MM.1S (cell line): ENCODE data around the gene DLGAP1.

Experiments
- DNase-seq: peaks from one replicate; pipeline ENCODE4 v3.0.0-alpha.2; 2015
- H2AFZ ChIP-seq: fragments of 300-600 bp; sonication (generic); 2 replicates; pipeline ENCODE4 v1.6.0; 2016; ENCODE audit warnings: antibody characterized with exemption, low read length
- H3F3A ChIP-seq: fragments of 300-600 bp; sonication (generic); 2 replicates; pipeline ENCODE4 v1.6.1; 2016; ENCODE audit warnings: mild to moderate bottlenecking, antibody characterized with exemption, low read length, moderate library complexity, mixed read lengths; ENCODE audit not compliant: insufficient read depth
- H3K27ac ChIP-seq: fragments of 300-600 bp; sonication (generic); 2 replicates; pipeline ENCODE4 v1.5.1; 2016; ENCODE audit warnings: mild to moderate bottlenecking, low read length
- H3K27me3 ChIP-seq: fragments of 300-600 bp; sonication (generic); replicated peaks from 2 replicates; pipeline ENCODE4 v1.6.0; 2016; ENCODE audit warnings: low read length; ENCODE audit not compliant: insufficient read depth
- H3K36me3 ChIP-seq: fragments of 300-600 bp; sonication (generic); replicated peaks from 2 replicates; pipeline ENCODE4 v1.6.1; 2016; ENCODE audit warnings: mild to moderate bottlenecking, low read length, mixed read lengths; ENCODE audit not compliant: insufficient read depth
- H3K4me1 ChIP-seq: fragments of 300-600 bp; sonication (generic); 2 replicates; pipeline ENCODE4 v1.6.1; 2016; ENCODE audit warnings: low read length, mixed read lengths
- H3K4me2 ChIP-seq: fragments of 300-600 bp; sonication (generic); 2 replicates; pipeline ENCODE4 v1.6.0; 2016; ENCODE audit warnings: low read depth, low read length
- H3K4me3 ChIP-seq: fragments of 300-600 bp; sonication (generic); 2 replicates; pipeline ENCODE4 v1.5.1; 2016; ENCODE audit warnings: low read length, mixed read lengths
- H3K79me2 ChIP-seq: fragments of 300-600 bp; sonication (generic); 2 replicates; pipeline ENCODE4 v1.6.1; 2016; ENCODE audit warnings: mixed run types, low read length, mixed read lengths
- H3K9ac ChIP-seq: fragments of 300-600 bp; sonication (generic); 2 replicates; pipeline ENCODE4 v1.6.1; 2016; ENCODE audit warnings: low read length, mixed read lengths
- H3K9me2 ChIP-seq: fragments of 300-600 bp; sonication (generic); replicated peaks from 2 replicates; pipeline ENCODE4 v1.6.1; 2016; ENCODE audit warnings: mild to moderate bottlenecking, low read length, mixed read lengths; ENCODE audit not compliant: insufficient read depth
- H3K9me3 ChIP-seq: fragments of 300-600 bp; sonication (generic); replicated peaks from 2 replicates; pipeline ENCODE4 v1.6.1; 2016; ENCODE audit warnings: mild to moderate bottlenecking, low read length, mixed read lengths; ENCODE audit not compliant: insufficient read depth
- H4K20me1 ChIP-seq: fragments of 300-600 bp; sonication (generic); 2 replicates; pipeline ENCODE4 v1.6.1; 2016; ENCODE audit warnings: mild to moderate bottlenecking, low read length, moderate library complexity, mixed read lengths; ENCODE audit not compliant: insufficient read depth
- EZH2 ChIP-seq: fragments of 300-600 bp; sonication (generic); optimal IDR thresholded peaks from 2 replicates; pipeline ENCODE3; 2017; ENCODE audit warnings: low read depth, mild to moderate bottlenecking, antibody characterized with exemption, low read length, mixed read lengths
- EZH2phosphoT487 ChIP-seq: fragments of 300-600 bp; sonication (generic); IDR thresholded peaks from 2 replicates; pipeline ENCODE4 v1.6.1; 2018; ENCODE audit warnings: antibody characterized with exemption, low read length
- TF ChIP-seq, protein P1 (sequence below): fragments of 300-600 bp; sonication (generic); IDR thresholded peaks from 2 replicates; pipeline ENCODE4 v1.5.1; 2016; ENCODE audit warnings: antibody characterized with exemption, low read length, mixed read lengths

Gene DLGAP1

DNA sequence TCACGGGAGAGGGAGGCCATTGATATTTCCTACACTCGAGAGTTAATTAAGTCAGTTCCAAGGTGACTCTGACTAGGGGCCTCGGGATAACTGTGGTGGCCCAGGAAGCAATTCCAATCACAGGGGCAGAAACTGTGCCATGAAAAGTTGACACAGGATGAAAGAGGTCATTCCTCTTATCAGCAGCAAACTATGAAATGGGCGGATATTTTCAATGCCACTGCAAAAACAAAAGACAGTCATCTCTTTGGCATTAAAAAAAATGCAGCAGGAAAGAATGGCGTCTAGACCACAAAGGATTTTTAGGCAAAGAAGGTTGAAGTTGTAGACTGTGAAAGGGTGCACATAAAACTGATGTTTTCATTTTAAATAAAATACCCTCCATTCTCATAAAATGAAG is 955.1 kb downstream of the DLGAP1 start:
- H3K27ac ChIP-seq = no peak overlapping the region
- no peak overlapping the region for H2AFZ ChIP-seq
- DNase-seq = no peak
- no peak for TF ChIP-seq EZH2
- TF ChIP-seq EZH2phosphoT487 = no peak
- TF ChIP-seq, protein P1, sequence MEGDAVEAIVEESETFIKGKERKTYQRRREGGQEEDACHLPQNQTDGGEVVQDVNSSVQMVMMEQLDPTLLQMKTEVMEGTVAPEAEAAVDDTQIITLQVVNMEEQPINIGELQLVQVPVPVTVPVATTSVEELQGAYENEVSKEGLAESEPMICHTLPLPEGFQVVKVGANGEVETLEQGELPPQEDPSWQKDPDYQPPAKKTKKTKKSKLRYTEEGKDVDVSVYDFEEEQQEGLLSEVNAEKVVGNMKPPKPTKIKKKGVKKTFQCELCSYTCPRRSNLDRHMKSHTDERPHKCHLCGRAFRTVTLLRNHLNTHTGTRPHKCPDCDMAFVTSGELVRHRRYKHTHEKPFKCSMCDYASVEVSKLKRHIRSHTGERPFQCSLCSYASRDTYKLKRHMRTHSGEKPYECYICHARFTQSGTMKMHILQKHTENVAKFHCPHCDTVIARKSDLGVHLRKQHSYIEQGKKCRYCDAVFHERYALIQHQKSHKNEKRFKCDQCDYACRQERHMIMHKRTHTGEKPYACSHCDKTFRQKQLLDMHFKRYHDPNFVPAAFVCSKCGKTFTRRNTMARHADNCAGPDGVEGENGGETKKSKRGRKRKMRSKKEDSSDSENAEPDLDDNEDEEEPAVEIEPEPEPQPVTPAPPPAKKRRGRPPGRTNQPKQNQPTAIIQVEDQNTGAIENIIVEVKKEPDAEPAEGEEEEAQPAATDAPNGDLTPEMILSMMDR = no peak
- no peaks in the 10 kb centered on the region for H3K9me2 ChIP-seq
- H3K4me2 ChIP-seq = no peak overlapping the region
- H3K9ac ChIP-seq = no peak overlapping the region
- no peaks in the 10 kb centered on the region for H3K79me2 ChIP-seq
- no peaks in the 10 kb centered on the region for H3K9me3 ChIP-seq
- no peak overlapping the region for H3K4me3 ChIP-seq
- no peaks in the 10 kb centered on the region for H4K20me1 ChIP-seq
- no peaks in the 10 kb centered on the region for H3F3A ChIP-seq
- H3K27me3 ChIP-seq = no peaks in the 10 kb centered on the region
- H3K36me3 ChIP-seq = no peaks in the 10 kb centered on the region
- no peaks in the 10 kb centered on the region for H3K4me1 ChIP-seq

DNA sequence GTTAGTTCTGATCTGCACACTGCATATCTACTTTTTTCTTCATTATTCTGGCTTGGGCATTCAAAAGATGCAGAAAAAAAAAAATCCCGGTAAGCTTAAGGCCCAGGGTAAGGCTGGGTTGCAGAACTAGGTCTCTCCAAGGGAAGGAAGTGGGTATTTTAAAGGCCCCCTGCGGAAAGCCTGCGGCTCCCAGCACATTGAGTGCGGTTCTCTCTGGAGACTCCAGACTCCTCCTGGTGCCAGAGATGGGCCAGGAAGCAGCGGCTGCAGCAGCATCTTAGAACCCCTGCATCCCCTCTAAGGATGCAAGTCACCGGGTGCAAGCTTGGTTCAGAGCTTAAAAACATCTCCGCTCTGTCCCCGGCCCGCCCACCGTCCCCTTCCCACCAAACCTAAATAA is 955.6 kb downstream of the DLGAP1 start:
- no peaks in the 10 kb centered on the region for H3K27me3 ChIP-seq
- no peak for DNase-seq
- TF ChIP-seq, protein P1 = no peak
- TF ChIP-seq EZH2phosphoT487 = no peak
- TF ChIP-seq EZH2 = no peak
- no peak overlapping the region for H3K9ac ChIP-seq
- H3K27ac ChIP-seq = no peak overlapping the region
- H3K4me2 ChIP-seq = no peak overlapping the region
- no peaks in the 10 kb centered on the region for H4K20me1 ChIP-seq
- no peaks in the 10 kb centered on the region for H3F3A ChIP-seq
- H3K9me2 ChIP-seq = no peaks in the 10 kb centered on the region
- H3K9me3 ChIP-seq = no peaks in the 10 kb centered on the region
- H3K4me3 ChIP-seq = no peak overlapping the region
- no peaks in the 10 kb centered on the region for H3K79me2 ChIP-seq
- no peak overlapping the region for H2AFZ ChIP-seq
- no peaks in the 10 kb centered on the region for H3K4me1 ChIP-seq
- no peaks in the 10 kb centered on the region for H3K36me3 ChIP-seq

DNA sequence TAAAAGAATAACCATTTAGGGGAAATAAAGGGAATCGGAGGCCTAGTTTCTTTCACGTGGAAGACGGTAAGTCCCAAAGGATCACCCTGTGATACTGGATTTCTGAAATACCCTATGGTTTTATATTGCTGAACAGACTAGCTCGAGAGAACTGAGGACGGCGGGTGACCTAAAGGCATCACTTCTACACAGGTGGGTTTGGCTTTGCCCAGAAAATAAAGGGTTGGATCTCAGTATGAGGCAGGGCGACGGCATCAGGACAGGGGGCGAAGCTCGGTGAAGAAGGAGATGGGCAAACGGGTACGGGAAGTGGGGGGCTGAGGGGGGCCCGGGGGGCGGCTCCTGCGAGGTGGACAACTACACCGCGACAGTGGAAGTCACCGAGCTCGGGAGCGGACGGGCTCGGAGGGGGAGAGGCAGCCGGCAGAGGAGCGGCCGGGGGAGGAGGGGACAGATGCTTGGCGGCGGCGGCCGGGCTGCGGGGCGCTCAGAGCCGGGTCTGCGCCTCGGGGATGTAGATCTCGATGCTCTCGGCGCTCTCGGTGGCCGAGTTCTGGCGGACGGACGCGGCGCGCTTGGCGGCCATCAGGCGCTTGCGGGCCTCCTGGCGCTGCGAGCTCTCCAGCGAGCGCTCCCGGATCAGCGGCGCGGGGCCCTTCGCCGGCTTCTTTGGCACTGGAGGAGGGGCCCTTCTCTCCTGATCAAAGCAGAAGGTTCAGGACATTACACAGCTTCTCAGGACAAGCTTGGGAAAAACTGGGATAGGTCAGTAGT is 956.2 kb downstream of the DLGAP1 start:
- H3K4me2 ChIP-seq = no peak overlapping the region
- no peak overlapping the region for H2AFZ ChIP-seq
- DNase-seq = no peak
- no peaks in the 10 kb centered on the region for H4K20me1 ChIP-seq
- H3K79me2 ChIP-seq = no peaks in the 10 kb centered on the region
- H3K4me3 ChIP-seq = no peak overlapping the region
- no peaks in the 10 kb centered on the region for H3K36me3 ChIP-seq
- no peaks in the 10 kb centered on the region for H3K4me1 ChIP-seq
- TF ChIP-seq, protein P1 = no peak
- TF ChIP-seq EZH2phosphoT487 (no peak), EZH2 (no peak)
- H3K9me2 ChIP-seq = no peaks in the 10 kb centered on the region
- H3K9ac ChIP-seq = no peak overlapping the region
- H3K27ac ChIP-seq = no peak overlapping the region
- H3K9me3 ChIP-seq = no peaks in the 10 kb centered on the region
- no peaks in the 10 kb centered on the region for H3F3A ChIP-seq
- H3K27me3 ChIP-seq = no peaks in the 10 kb centered on the region
